ENCODE data around the gene ELAVL4.
A peak's percentile ranks its signal among the peaks of the same experiment; 100 is the strongest.

ELAVL4 gene

DNA sequence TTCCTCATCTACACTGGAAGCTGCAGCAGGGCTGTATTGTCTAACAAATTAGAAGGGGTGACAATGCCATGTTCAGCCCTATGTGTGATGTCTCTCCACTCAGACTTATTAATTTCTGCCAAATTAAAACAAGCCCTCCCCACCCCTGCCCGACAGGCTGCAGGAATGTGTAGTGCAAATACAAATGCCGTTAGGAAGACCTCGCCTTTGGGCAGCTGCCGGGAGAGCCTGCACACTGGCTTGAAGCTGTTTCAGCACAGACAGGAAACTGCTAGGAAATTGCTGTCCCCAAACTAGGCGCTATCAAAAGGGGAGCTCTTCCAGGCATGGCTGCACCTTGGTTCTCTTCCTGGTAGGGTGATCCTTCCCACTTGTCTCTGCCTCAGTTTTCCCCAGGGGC, 135.2 kb downstream of the ELAVL4 start:
- no peak for DNase-seq (ENCODE audit: extremely low spot score)
- CTCF ChIA-PET = no interaction called here
- POLR2A ChIA-PET = no interaction called here
- TF ChIP-seq, protein P1, sequence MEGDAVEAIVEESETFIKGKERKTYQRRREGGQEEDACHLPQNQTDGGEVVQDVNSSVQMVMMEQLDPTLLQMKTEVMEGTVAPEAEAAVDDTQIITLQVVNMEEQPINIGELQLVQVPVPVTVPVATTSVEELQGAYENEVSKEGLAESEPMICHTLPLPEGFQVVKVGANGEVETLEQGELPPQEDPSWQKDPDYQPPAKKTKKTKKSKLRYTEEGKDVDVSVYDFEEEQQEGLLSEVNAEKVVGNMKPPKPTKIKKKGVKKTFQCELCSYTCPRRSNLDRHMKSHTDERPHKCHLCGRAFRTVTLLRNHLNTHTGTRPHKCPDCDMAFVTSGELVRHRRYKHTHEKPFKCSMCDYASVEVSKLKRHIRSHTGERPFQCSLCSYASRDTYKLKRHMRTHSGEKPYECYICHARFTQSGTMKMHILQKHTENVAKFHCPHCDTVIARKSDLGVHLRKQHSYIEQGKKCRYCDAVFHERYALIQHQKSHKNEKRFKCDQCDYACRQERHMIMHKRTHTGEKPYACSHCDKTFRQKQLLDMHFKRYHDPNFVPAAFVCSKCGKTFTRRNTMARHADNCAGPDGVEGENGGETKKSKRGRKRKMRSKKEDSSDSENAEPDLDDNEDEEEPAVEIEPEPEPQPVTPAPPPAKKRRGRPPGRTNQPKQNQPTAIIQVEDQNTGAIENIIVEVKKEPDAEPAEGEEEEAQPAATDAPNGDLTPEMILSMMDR (IDR thresholded peaks at IDR 0.05; ENCODE audit: control extremely low read depth, extremely low read depth, low read depth, missing control alignments) = no peak

- no peak for DNase-seq (ENCODE audit: extremely low spot score)
- TF ChIP-seq, protein P1 (IDR thresholded peaks at IDR 0.05; ENCODE audit: control extremely low read depth, extremely low read depth, low read depth, missing control alignments) = no peak
- CTCF ChIA-PET = no interaction called here
- POLR2A ChIA-PET = no interaction called here
These were observed 138.1 kb downstream of the ELAVL4 start for GRCh38 chr1:50246869-50247268.

GRCh38 chr1:50251702-50252101, 143.0 kb downstream of the ELAVL4 start:
- ChIA-PET POLR2A (no interaction called here), CTCF (interaction anchor here (1.1 to 2.1 kb wide), 2 partner anchors 20 to 47 kb away, joined by 3 to 10 read pairs; no protein-coding TSS in a partner anchor)
- DNase-seq (ENCODE audit: extremely low spot score) = peak; percentile 34
- TF ChIP-seq, protein P1 (IDR thresholded peaks at IDR 0.05; ENCODE audit: control extremely low read depth, extremely low read depth, low read depth, missing control alignments) = no peak

- ChIA-PET POLR2A (no interaction called here), CTCF (interaction anchor here (1.1 to 2.1 kb wide), 2 partner anchors 20 to 47 kb away, joined by 3 to 10 read pairs; no protein-coding TSS in a partner anchor)
- TF ChIP-seq, protein P1 (IDR thresholded peaks at IDR 0.05; ENCODE audit: control extremely low read depth, extremely low read depth, low read depth, missing control alignments) = no peak
- no peak for DNase-seq (ENCODE audit: extremely low spot score)
These were observed 143.5 kb downstream of the ELAVL4 start for GRCh38 chr1:50252196-50252595.

Data from GM10248 (cell line).